Pulmonary artery endothelial cell (primary cell): ENCODE data around the gene EGFL8. TPM values are rescaled to one million over a fixed set of nuclear protein-coding genes. Genes with fewer than 3 reads are reported as not detected.

Source experiments
- total RNA-seq: library from RNA; depleted of rRNA; stranded (reverse); fragments of >200 nt; gene quantifications from 2 replicates; pipeline ENCODE4 v1.2.3, GENCODE V29; 2014

Gene EGFL8
- total RNA-seq, 1 donor from 2014 or later, result 1.3 TPM

Other genes with a start within 250 kb of the EGFL8 start
- gene C2, start 236.9 kb upstream of the EGFL8 start, total RNA-seq, result not detected in 2 replicates
- 3.4 and 4.0 TPM in 2 replicates for gene CFB, start 218.5 kb upstream of the EGFL8 start, total RNA-seq
- gene NELFE, start 205.6 kb upstream of the EGFL8 start, total RNA-seq, result 110 and 121 TPM in 2 replicates
- 42.9 and 49.6 TPM in 2 replicates for gene SKIC2, start 205.4 kb upstream of the EGFL8 start, total RNA-seq
- gene DXO, start 192.5 kb upstream of the EGFL8 start, total RNA-seq, result 10.1 and 11.6 TPM in 2 replicates
- 0.46 and 1.3 TPM in 2 replicates for gene C4A, start 182.5 kb upstream of the EGFL8 start, total RNA-seq
- 0.66 and 1.0 TPM in 2 replicates for gene C4B, start 149.8 kb upstream of the EGFL8 start, total RNA-seq
- gene CYP21A2, start 126.2 kb upstream of the EGFL8 start, total RNA-seq, result not detected in 2 replicates
- gene TNXB, start 55.3 kb upstream of the EGFL8 start, total RNA-seq, result 0.21 and 0.73 TPM in 2 replicates
- 13.7 and 13.9 TPM in 2 replicates for gene ATF6B, start 36.3 kb upstream of the EGFL8 start, total RNA-seq
- gene FKBPL, start 34.3 kb upstream of the EGFL8 start, total RNA-seq, result 6.3 and 6.7 TPM in 2 replicates
- gene PRRT1, start 12.7 kb upstream of the EGFL8 start, total RNA-seq, result 0.07 TPM in 1 of 2 replicates, not detected in the other
- 35.1 and 69.7 TPM in 2 replicates for gene PPT2, start 10.5 kb upstream of the EGFL8 start, total RNA-seq
- 8.3 and 11.0 TPM in 2 replicates for gene AGPAT1, start 11.5 kb downstream of the EGFL8 start, total RNA-seq
- gene RNF5, start 13.8 kb downstream of the EGFL8 start, total RNA-seq, result 31.5 and 35.3 TPM in 2 replicates
- gene AGER, start 19.7 kb downstream of the EGFL8 start, total RNA-seq, result 0.26 and 0.53 TPM in 2 replicates
- gene PBX2, start 25.6 kb downstream of the EGFL8 start, total RNA-seq, result 41.8 and 48.7 TPM in 2 replicates
- gene GPSM3, start 28.0 kb downstream of the EGFL8 start, total RNA-seq, result 6.0 and 7.1 TPM in 2 replicates
- 20.1 and 25.0 TPM in 2 replicates for gene NOTCH4, start 59.5 kb downstream of the EGFL8 start, total RNA-seq
- not detected in 2 replicates for gene TSBP1, start 207.3 kb downstream of the EGFL8 start, total RNA-seq
- gene BTNL2, start 242.6 kb downstream of the EGFL8 start, total RNA-seq, result not detected in 2 replicates